ENCODE results near the gene CADPS2.
"Not testable (repeated sequence)": the region's sequence is repeated elsewhere in the genome, so short reads cannot be mapped to it uniquely, and the experiment has no call there.

Gene CADPS2

DNA sequence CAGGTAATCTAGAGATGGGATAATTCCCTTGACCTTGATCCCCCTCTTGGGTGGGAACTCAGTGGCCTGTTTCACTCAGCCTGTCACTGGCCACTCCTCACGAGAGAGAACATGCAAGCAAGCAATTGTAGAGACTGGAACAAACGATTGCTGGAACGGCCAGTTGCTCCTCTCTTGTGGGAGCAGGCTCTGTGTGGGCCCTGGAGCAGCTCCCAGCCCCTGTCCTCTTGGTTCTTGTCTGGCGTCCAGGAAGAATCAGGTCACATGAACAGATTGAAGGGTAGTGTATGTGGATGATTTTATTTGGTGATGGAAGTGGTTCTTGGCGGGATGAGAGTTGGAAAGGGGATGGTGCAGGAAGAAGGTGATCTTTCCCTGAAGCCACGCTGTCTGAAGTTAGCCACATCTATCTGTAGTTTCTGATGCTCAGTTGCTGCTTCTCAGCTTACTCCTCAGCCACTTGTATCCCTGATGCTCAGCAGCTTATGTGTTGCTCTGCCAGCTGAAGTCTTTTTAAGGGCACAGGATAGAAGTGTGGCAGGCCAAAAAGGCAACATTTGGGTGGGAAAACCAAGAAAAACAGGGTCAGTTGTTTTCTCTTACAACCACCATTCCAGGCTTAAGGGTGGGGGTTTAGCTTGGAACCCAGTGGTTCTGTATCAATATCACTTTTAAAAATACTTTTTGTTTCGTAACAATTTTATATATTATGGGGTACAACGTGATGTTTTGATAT lies 203.3 kb downstream of the CADPS2 start:
- no peaks in the 10 kb centered on the region for H3K4me1 ChIP-seq (ENCODE audit: insufficient read depth, poor library complexity, severe bottlenecking)

DNA sequence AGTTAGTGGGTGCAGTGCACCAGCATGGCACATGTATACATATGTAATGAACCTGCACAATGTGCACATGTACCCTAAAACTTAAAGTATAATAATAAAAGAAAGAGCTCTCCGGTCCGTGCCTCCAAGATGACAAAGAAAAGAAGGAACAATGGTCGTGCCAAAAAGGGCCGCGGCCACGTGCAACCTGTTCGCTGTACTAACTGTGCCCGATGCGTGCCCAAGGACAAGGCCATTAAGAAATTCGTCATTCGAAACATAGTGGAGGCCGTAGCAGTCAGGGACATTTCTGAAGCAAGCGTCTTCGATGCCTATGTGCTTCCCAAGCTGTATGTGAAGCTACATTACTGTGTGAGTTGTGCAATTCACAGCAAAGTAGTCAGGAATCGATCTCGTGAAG lies 205.1 kb downstream of the CADPS2 start:
- H3K9me3 ChIP-seq (ENCODE audit: severe bottlenecking); DNase-seq (ENCODE audit: low spot score); H3K4me1 ChIP-seq (ENCODE audit: insufficient read depth, poor library complexity, severe bottlenecking); H3K27me3 ChIP-seq (ENCODE audit: insufficient read depth, poor library complexity, severe bottlenecking); H3K27ac ChIP-seq (ENCODE audit: poor library complexity, severe bottlenecking); H3K36me3 ChIP-seq (ENCODE audit: low read depth); ATAC-seq (ENCODE audit: low read depth); H3K4me3 ChIP-seq (ENCODE audit: severe bottlenecking): not testable (repeated sequence)

More for the DNA sequence above, 203.3 kb downstream of the CADPS2 start:
- H3K27ac ChIP-seq (ENCODE audit: poor library complexity, severe bottlenecking), result no peak overlapping the region
- DNase-seq (ENCODE audit: low spot score), result no peak
- TF ChIP-seq, protein P1, sequence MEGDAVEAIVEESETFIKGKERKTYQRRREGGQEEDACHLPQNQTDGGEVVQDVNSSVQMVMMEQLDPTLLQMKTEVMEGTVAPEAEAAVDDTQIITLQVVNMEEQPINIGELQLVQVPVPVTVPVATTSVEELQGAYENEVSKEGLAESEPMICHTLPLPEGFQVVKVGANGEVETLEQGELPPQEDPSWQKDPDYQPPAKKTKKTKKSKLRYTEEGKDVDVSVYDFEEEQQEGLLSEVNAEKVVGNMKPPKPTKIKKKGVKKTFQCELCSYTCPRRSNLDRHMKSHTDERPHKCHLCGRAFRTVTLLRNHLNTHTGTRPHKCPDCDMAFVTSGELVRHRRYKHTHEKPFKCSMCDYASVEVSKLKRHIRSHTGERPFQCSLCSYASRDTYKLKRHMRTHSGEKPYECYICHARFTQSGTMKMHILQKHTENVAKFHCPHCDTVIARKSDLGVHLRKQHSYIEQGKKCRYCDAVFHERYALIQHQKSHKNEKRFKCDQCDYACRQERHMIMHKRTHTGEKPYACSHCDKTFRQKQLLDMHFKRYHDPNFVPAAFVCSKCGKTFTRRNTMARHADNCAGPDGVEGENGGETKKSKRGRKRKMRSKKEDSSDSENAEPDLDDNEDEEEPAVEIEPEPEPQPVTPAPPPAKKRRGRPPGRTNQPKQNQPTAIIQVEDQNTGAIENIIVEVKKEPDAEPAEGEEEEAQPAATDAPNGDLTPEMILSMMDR (IDR thresholded peaks at IDR 0.05; ENCODE audit: poor library complexity, severe bottlenecking), result no peak
- no peak overlapping the region for H3K4me3 ChIP-seq (ENCODE audit: severe bottlenecking)
- H3K27me3 ChIP-seq (ENCODE audit: insufficient read depth, poor library complexity, severe bottlenecking), result no peaks in the 10 kb centered on the region
- H3K9me3 ChIP-seq (ENCODE audit: severe bottlenecking), result no peaks in the 10 kb centered on the region
- no peaks in the 10 kb centered on the region for H3K36me3 ChIP-seq (ENCODE audit: low read depth)
- no peak for ATAC-seq (ENCODE audit: low read depth)

DNA sequence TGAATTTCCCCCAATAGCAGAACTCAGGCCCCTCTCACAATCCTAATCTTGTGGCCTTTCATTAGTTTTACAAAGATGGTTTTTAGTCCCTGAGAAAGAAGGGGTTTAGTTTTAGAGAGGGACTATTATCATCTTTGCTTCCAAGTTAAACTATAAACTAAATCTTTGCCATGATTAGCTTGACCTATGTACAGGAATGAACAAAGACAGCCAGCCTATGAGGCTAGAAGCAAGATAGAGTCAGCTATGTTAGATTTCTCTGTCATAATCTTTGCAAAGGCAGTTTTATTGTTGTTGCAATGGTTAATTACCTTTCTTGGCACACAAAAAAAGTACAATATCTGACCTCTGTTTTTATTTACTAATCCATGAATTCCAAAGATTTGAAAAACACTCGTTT lies 206.4 kb downstream of the CADPS2 start:
- no peak overlapping the region for H3K4me3 ChIP-seq (ENCODE audit: severe bottlenecking)
- DNase-seq (ENCODE audit: low spot score) (no peak), ATAC-seq (ENCODE audit: low read depth) (no peak)
- TF ChIP-seq, protein P1 (IDR thresholded peaks at IDR 0.05; ENCODE audit: poor library complexity, severe bottlenecking), result no peak
- no peaks in the 10 kb centered on the region for H3K9me3 ChIP-seq (ENCODE audit: severe bottlenecking)
- H3K27me3 ChIP-seq (ENCODE audit: insufficient read depth, poor library complexity, severe bottlenecking), result no peaks in the 10 kb centered on the region
- H3K36me3 ChIP-seq (ENCODE audit: low read depth), result no peaks in the 10 kb centered on the region
- no peak overlapping the region for H3K27ac ChIP-seq (ENCODE audit: poor library complexity, severe bottlenecking)
- no peaks in the 10 kb centered on the region for H3K4me1 ChIP-seq (ENCODE audit: insufficient read depth, poor library complexity, severe bottlenecking)

DNA sequence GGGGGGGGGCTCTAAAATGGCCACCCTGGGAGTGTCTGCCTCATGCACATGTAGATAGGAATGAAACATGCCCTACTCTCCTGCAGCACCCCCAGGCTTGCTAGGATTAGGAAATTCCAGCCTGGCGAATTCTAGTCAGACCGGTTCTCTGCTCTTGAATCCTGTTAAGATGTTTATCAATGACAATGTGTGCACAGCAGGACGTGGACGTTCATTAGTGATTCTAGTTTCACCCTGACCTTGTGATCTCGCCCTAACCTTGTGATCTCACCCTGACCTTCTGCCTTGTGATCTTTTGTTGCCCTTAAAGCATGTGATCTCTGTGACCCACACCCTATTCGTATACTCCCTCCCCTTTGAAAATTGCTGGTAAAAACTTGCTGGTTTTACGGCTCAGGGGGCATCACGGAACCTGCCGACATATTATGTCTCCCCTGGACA lies 207.0 kb downstream of the CADPS2 start:
- not testable (repeated sequence) for H3K9me3 ChIP-seq (ENCODE audit: severe bottlenecking); DNase-seq (ENCODE audit: low spot score); H3K27ac ChIP-seq (ENCODE audit: poor library complexity, severe bottlenecking); H3K4me1 ChIP-seq (ENCODE audit: insufficient read depth, poor library complexity, severe bottlenecking); H3K36me3 ChIP-seq (ENCODE audit: low read depth); H3K27me3 ChIP-seq (ENCODE audit: insufficient read depth, poor library complexity, severe bottlenecking); H3K4me3 ChIP-seq (ENCODE audit: severe bottlenecking)
- peak; percentile 40; the same call in 1 of the 3 replicates for ATAC-seq (ENCODE audit: low read depth)

DNA sequence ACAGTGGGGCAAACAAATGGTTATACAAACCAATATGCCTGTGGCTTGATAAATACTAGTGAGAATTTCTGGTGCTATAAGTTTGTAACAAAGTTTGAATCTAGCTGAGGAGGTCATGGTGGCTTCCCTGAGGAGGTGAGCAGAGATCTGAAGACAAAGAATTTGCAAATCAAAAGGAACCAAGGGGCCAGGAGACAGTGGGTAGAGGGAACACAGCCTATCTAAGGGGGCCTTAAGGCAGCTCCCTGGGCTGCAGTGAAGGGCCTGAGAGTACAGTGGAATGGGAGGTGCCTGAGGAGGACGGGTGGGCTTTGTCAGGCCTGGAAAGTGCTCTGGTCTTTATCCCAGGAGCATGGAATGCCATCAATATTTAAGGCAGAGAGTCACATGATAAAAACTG lies 209.1 kb downstream of the CADPS2 start:
- H3K27ac ChIP-seq (ENCODE audit: poor library complexity, severe bottlenecking), result no peak overlapping the region
- TF ChIP-seq, protein P1 (IDR thresholded peaks at IDR 0.05; ENCODE audit: poor library complexity, severe bottlenecking), result no peak
- no peak overlapping the region for H3K4me3 ChIP-seq (ENCODE audit: severe bottlenecking)
- H3K27me3 ChIP-seq (ENCODE audit: insufficient read depth, poor library complexity, severe bottlenecking), result no peaks in the 10 kb centered on the region
- no peak for DNase-seq (ENCODE audit: low spot score)
- H3K36me3 ChIP-seq (ENCODE audit: low read depth), result no peaks in the 10 kb centered on the region
- H3K4me1 ChIP-seq (ENCODE audit: insufficient read depth, poor library complexity, severe bottlenecking), result no peaks in the 10 kb centered on the region
- no peaks in the 10 kb centered on the region for H3K9me3 ChIP-seq (ENCODE audit: severe bottlenecking)
- ATAC-seq (ENCODE audit: low read depth), result no peak

DNA sequence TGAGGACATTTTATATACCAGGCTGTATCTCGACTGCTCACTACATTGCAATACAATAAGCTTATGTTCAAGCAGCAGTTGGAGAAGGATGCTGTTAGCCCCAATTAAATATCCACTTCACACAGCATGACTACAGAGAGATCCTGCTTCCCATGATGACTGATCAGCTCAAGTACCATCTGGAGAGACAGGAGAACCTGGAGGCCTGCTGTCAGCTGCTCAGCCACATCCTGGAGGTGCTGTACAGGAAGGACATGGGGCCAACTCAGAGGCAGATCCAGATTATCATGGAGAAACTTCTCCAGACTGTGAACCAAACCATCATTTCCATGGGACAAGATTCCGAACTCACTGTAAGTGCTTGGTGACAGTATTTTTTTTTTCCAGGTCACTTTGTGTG lies 209.8 kb downstream of the CADPS2 start:
- no peaks in the 10 kb centered on the region for H3K36me3 ChIP-seq (ENCODE audit: low read depth)
- ATAC-seq (ENCODE audit: low read depth) (no peak), DNase-seq (ENCODE audit: low spot score) (no peak)
- no peak overlapping the region for H3K27ac ChIP-seq (ENCODE audit: poor library complexity, severe bottlenecking)
- no peaks in the 10 kb centered on the region for H3K4me1 ChIP-seq (ENCODE audit: insufficient read depth, poor library complexity, severe bottlenecking)
- TF ChIP-seq, protein P1 (IDR thresholded peaks at IDR 0.05; ENCODE audit: poor library complexity, severe bottlenecking), result no peak
- H3K27me3 ChIP-seq (ENCODE audit: insufficient read depth, poor library complexity, severe bottlenecking), result no peaks in the 10 kb centered on the region
- H3K9me3 ChIP-seq (ENCODE audit: severe bottlenecking), result no peaks in the 10 kb centered on the region
- H3K4me3 ChIP-seq (ENCODE audit: severe bottlenecking), result no peak overlapping the region
